ENCODE measurements around the gene OR4K14.
"Not testable (repeated sequence)": the region's sequence is repeated elsewhere in the genome, so short reads cannot be mapped to it uniquely, and the experiment has no call there.

The OR4K14 gene

DNA sequence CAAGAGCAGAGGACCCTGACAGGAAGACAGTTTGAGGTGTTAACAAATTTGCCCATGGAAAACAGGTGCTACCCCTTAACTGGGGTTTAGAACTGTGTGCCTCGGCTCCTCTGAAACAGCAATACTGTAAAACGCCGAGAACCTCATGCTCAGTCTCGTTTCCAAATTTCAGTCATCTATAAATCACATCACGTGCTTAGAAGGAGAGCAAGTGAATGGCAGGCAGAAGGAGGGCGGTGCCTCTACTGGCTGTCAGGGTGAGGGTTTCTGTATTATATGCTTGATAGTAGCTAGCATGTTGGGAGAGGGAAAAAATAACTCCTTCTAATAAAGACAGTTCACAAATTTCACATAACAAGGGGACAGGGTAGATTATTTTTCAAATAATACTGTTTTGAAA is 12.0 kb upstream of the OR4K14 start:
- no peak for DNase-seq (ENCODE audit: low read depth)
- TF ChIP-seq, protein P1, sequence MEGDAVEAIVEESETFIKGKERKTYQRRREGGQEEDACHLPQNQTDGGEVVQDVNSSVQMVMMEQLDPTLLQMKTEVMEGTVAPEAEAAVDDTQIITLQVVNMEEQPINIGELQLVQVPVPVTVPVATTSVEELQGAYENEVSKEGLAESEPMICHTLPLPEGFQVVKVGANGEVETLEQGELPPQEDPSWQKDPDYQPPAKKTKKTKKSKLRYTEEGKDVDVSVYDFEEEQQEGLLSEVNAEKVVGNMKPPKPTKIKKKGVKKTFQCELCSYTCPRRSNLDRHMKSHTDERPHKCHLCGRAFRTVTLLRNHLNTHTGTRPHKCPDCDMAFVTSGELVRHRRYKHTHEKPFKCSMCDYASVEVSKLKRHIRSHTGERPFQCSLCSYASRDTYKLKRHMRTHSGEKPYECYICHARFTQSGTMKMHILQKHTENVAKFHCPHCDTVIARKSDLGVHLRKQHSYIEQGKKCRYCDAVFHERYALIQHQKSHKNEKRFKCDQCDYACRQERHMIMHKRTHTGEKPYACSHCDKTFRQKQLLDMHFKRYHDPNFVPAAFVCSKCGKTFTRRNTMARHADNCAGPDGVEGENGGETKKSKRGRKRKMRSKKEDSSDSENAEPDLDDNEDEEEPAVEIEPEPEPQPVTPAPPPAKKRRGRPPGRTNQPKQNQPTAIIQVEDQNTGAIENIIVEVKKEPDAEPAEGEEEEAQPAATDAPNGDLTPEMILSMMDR (IDR thresholded peaks at IDR 0.05; ENCODE audit: insufficient read depth, low read depth, low read length, missing control alignments) = no peak
- H3K4me3 ChIP-seq (ENCODE audit: low read length) = no peak overlapping the region

DNA sequence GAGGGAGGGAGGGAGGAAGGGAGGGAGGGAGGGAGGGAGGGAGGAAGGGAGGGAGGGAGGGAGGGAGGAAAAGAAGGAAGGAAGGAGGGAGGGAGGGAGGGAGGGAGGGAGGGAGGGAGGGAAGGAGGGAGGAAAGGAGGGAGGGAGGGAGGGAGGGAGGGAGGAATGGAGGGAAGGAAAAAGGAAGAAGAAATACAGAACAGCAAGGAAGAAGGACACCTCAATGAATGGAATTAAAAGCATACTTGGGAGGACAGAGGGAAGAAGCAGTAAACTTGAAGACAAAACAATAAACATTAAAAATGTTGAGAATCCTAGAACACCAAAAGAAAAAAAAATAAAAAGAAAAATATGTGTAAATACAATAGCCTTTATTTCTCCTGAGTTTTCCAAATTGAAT is 11.0 kb downstream of the OR4K14 start:
- TF ChIP-seq, protein P1 (IDR thresholded peaks at IDR 0.05; ENCODE audit: insufficient read depth, low read depth, low read length, missing control alignments) = no peak
- no peak for DNase-seq (ENCODE audit: low read depth)

DNA sequence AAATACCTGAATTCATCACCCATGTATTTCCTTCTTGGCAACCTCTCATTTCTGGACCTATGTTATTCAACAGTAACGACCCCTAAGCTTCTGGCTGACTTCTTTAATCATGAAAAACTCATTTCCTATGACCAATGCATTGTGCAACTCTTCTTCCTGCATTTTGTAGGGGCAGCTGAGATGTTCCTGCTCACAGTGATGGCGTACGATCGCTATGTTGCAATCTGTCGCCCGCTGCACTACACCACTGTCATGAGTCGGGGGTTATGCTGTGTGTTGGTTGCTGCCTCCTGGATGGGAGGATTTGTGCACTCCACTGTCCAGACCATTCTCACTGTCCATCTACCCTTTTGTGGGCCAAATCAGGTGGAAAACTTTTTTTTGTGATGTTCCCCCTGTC is 16.8 kb downstream of the OR4K14 start:
- TF ChIP-seq, protein P1 (IDR thresholded peaks at IDR 0.05; ENCODE audit: insufficient read depth, low read depth, low read length, missing control alignments) = no peak
- no peak overlapping the region for H3K4me3 ChIP-seq (ENCODE audit: low read length)
- DNase-seq (ENCODE audit: low read depth) = no peak

More for the DNA sequence above, 11.0 kb downstream of the OR4K14 start:
- H3K4me3 ChIP-seq (ENCODE audit: low read length) = no peak overlapping the region

DNA sequence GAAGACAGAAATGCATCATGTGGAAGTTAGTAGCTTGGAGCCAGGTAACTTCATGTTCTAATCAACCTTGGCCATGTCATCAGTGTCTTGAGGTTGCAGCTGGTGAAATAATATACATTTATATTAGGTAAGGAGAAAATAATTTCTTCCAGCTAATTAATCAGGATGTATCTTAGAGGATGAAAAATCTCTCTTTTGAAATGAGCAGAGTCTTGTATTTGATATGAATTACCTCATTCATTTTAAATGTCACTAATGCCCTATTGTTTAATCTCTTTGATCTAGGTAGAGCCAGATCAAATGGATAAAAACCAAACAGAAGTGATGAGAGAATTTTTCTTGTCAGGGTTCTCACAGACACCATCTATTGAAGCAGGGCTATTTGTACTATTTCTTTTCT is 17.2 kb downstream of the OR4K14 start, which contains the start of gene OR4Q2:
TSS of gene OR4Q2 (plus strand) at position 301 of the 400 bp plus-strand sequence.
- DNase-seq (ENCODE audit: low read depth) = no peak
- TF ChIP-seq, protein P1 (IDR thresholded peaks at IDR 0.05; ENCODE audit: insufficient read depth, low read depth, low read length, missing control alignments) = no peak
- H3K4me3 ChIP-seq (ENCODE audit: low read length) = no peak within 1 kb of the TSS

DNA sequence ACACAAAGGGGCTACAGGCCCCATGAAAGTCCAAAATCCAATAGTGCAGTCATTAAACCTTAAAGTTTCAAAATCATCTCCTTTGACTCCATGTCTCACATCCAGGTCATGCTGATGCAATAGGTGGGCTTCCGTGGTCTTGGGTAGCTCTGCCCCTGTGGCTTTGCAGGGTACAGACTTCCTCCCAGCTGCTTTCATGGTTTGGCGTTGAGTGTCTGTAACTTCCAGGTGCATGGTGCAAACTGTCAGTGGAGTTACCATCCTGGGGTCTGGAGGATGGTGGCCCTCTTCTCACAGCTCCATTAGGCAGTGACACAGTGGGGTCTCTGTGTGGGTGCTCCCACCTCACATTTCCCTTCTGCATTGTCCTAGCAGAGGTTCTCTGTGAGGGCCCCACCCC is 25.7 kb downstream of the OR4K14 start:
- no peak overlapping the region for H3K4me3 ChIP-seq (ENCODE audit: low read length)
- DNase-seq (ENCODE audit: low read depth) = no peak
- TF ChIP-seq, protein P1 (IDR thresholded peaks at IDR 0.05; ENCODE audit: insufficient read depth, low read depth, low read length, missing control alignments) = no peak

DNA sequence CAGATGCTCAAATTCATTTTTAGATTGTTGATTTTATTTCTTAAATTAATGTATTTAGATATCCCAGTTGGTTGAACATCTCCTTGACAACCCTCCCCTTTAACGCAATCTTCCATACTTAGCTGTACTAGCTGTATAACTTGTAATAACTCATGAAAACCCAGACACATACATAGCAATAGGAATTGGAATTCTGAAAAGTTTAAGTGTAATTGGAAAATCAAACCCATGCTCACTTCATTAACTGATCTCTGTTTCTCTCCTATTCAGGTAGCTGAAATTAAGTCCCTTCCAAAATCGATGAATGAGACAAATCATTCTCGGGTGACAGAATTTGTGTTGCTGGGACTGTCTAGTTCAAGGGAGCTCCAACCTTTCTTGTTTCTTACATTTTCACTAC is 43.8 kb downstream of the OR4K14 start, which contains the start of gene OR4K15:
TSS of gene OR4K15 (plus strand) at position 301 of the 400 bp plus-strand sequence. CDS start at position 301, 0 bp downstream.
- TF ChIP-seq, protein P1 (IDR thresholded peaks at IDR 0.05; ENCODE audit: insufficient read depth, low read depth, low read length, missing control alignments) = no peak
- no peak for DNase-seq (ENCODE audit: low read depth)
- H3K4me3 ChIP-seq (ENCODE audit: low read length) = no peak within 1 kb of the TSS

DNA sequence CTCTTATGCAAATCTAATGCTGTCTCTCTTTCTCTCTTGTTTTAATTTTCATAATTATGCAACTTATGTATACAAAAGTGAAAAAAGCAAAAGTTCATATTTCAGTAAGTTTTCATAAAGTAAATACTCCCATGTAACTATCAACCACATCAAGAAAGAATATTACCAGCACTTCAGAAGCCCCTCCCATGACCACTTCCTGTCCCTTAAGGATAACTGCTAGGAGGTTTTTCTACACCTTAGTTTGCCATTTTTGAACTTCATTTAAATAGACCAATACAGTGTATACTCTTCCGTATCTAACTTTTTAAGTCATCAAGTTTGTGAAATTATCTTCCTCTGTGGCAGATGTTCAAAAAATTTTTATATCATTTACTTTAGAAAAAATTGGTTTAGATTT is 44.3 kb downstream of the OR4K14 start:
- no peak overlapping the region for H3K4me3 ChIP-seq (ENCODE audit: low read length)
- TF ChIP-seq, protein P1 (IDR thresholded peaks at IDR 0.05; ENCODE audit: insufficient read depth, low read depth, low read length, missing control alignments) = no peak
- no peak for DNase-seq (ENCODE audit: low read depth)

DNA sequence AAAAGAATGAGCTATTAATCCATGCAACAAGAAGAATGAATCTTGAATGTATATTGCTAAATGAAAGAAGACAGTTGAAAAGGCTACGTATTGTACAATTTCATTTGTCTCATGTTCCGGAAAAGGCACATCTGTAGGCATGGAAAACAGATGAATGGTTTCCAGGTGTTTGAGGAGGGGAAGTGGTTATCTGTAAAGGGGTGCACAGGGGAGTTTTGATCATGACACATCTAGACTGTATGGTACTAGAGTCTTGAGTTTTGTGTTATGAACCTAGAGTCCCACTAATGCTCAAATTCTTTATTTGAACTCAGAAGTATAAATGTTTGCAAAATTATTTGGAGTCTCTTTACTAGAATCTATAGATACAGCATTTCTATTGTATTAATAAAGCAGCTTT is 49.4 kb downstream of the OR4K14 start:
- not testable (repeated sequence) for H3K4me3 ChIP-seq (ENCODE audit: low read length); DNase-seq (ENCODE audit: low read depth)

Data from epithelial cell of esophagus (primary cell).